ENCODE data around the gene GAB3. TPM values are rescaled to one million over a fixed set of nuclear protein-coding genes. Genes with fewer than 3 reads are reported as not detected.
"Not testable (repeated sequence)": the region's sequence is repeated elsewhere in the genome, so short reads cannot be mapped to it uniquely, and the experiment has no call there.

Gene GAB3
- total and polyA plus RNA-seq, 9 donors: 3.2 to 6.7 (median 5.2) TPM

DNA sequence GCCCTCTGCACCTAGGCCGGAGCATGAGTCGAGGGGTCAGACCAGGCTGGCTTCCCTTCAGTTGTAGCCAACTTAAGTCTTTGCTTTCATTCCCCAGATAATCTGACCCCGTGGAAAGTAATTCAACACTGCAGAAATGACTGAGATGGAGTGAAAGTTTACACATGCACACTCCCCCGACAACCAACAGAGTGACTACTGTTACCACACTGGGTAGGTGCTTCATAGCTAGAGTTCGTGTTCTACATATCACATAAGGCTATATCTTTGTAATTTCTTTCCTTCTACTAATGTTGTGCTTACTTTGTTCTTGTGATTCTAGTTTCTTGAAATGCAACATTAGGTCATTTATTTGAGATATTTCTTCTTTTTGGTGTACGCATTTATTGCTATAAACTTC lies 90.3 kb downstream of the GAB3 start:
- no peak overlapping the region for H3K4me3 ChIP-seq (ENCODE audit: low read length)
- peaks cover 5% of the 10 kb centered on the region for H3K9me3 ChIP-seq (replicated peaks; ENCODE audit: control insufficient read depth, low read depth, low read length)
- WGBS (ENCODE audit: insufficient coverage): 78% methylated on average over 2 of the region's 6 CpGs
- no peak overlapping the region for H3K27ac ChIP-seq (ENCODE audit: low read length)
- H3K27me3 ChIP-seq (ENCODE audit: control insufficient read depth, insufficient read depth, low read length): no peaks in the 10 kb centered on the region
- no peak for DNase-seq
- no peaks in the 10 kb centered on the region for H3K4me1 ChIP-seq (ENCODE audit: control insufficient read depth, insufficient read depth, low read length)
- no peaks in the 10 kb centered on the region for H3K36me3 ChIP-seq (ENCODE audit: control insufficient read depth, insufficient read depth, low read length)

DNA sequence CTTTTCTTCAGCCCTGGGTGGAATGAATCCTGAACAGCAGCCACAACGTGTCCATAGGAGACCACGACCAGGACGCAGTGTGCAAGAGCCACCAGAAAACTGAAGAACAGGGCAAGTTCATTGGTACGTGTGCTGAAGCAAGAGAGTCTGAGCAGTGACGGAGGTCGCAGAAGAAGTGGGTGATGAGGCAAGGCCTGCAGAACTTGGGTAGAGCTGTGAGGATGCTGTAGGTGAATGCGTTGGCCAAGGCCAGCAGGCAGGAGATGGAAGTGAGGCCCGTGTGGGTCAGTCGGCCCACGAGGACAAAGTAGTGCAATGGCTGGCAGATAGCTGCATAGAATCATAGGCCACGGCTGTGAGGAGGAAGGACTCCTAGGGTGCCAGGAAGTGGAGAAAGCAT lies 91.9 kb downstream of the GAB3 start:
- Histone ChIP-seq H3K4me3 (ENCODE audit: low read length) (no peak overlapping the region), H3K4me1 (ENCODE audit: control insufficient read depth, insufficient read depth, low read length) (no peaks in the 10 kb centered on the region), H3K9me3 (replicated peaks; ENCODE audit: control insufficient read depth, low read depth, low read length) (peaks cover 5% of the 10 kb centered on the region), H3K27ac (ENCODE audit: low read length) (no peak overlapping the region), H3K36me3 (ENCODE audit: control insufficient read depth, insufficient read depth, low read length) (no peaks in the 10 kb centered on the region), H3K27me3 (ENCODE audit: control insufficient read depth, insufficient read depth, low read length) (no peaks in the 10 kb centered on the region)
- 77% methylated on average over 11 of the region's 11 CpGs for WGBS (ENCODE audit: insufficient coverage)
- DNase-seq: no peak

DNA sequence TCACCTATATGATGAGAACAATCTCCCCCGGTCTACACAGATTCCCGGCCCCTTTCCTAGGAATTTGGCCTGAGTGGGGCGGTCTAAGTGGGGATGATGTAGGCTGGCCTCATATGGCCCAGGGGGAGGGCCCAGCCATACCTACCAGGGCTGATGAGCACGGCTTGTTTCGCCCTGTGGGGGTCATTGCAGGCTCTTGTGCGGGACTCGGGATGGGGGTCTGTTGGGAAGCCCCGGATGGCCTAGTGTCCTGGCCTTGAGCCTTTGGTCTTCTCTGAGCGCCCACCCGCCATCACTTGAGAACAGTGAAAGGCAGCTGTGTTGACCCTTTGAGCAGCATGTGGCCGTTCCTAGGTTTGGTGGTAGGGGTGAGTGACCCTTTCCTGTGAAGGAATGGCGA lies 92.7 kb downstream of the GAB3 start:
- no peaks in the 10 kb centered on the region for H3K36me3 ChIP-seq (ENCODE audit: control insufficient read depth, insufficient read depth, low read length)
- no peak overlapping the region for H3K4me3 ChIP-seq (ENCODE audit: low read length)
- H3K9me3 ChIP-seq (replicated peaks; ENCODE audit: control insufficient read depth, low read depth, low read length): peaks cover 5% of the 10 kb centered on the region
- DNase-seq: no peak
- H3K27me3 ChIP-seq (ENCODE audit: control insufficient read depth, insufficient read depth, low read length): no peaks in the 10 kb centered on the region
- H3K4me1 ChIP-seq (ENCODE audit: control insufficient read depth, insufficient read depth, low read length): no peaks in the 10 kb centered on the region
- no peak overlapping the region for H3K27ac ChIP-seq (ENCODE audit: low read length)
- WGBS (ENCODE audit: insufficient coverage): 94% methylated on average over 8 of the region's 12 CpGs

DNA sequence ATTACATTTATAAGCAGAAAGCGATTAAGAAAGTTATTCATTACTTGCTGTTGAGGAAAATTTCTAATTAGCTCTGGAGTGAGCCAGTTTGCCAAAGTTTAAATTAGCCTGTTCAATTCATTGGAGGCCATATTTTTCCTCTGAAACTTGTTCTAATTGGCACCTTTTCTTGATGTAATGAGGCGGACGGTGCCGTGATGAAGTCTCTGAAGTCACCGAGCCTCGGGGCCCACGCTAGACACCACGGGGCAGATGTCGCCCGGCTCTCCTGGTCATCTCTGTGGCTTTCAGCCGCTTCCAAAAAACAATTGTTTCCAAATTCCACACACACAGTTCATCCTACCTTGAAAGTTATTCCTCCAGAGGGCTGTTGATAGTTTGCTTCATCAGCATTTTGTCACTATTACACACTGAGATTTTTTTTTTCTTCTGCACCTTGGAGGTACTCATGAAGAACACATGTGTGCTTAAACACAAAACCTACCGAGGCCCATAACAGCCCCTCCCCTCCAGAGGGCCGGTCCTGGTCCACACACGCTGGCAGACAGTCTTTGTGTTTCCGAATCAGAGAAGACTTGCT lies 93.6 kb downstream of the GAB3 start:
- no peak for DNase-seq
- no peaks in the 10 kb centered on the region for H3K27me3 ChIP-seq (ENCODE audit: control insufficient read depth, insufficient read depth, low read length)
- peaks cover under 1% of the 10 kb centered on the region for H3K9me3 ChIP-seq (replicated peaks; ENCODE audit: control insufficient read depth, low read depth, low read length)
- H3K36me3 ChIP-seq (ENCODE audit: control insufficient read depth, insufficient read depth, low read length): no peaks in the 10 kb centered on the region
- WGBS (ENCODE audit: insufficient coverage): 85% methylated on average over 11 of the region's 15 CpGs
- no peak overlapping the region for H3K4me3 ChIP-seq (ENCODE audit: low read length)
- H3K27ac ChIP-seq (ENCODE audit: low read length): no peak overlapping the region
- no peaks in the 10 kb centered on the region for H3K4me1 ChIP-seq (ENCODE audit: control insufficient read depth, insufficient read depth, low read length)

DNA sequence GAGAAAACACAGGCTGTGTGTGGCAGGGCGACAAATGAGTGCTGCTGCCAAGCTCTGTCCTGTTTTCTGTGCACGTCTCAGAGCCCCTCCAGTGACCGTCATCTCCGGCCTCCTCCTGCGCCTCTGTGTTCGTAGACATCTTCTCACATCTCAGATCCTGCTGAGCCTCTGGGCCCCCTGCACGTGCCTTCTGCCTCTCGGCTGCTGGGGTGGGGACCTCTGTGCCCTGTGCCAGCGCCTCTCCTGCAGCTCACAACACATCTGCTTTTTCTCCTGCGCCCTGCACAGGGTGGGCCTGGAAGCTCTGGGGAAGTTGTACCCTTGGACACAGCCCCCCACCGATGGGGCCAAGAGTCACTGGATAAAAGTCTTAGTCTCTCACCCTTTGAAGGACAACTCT lies 95.1 kb downstream of the GAB3 start:
- Histone ChIP-seq H3K36me3 (ENCODE audit: control insufficient read depth, insufficient read depth, low read length) (no peaks in the 10 kb centered on the region), H3K4me3 (ENCODE audit: low read length) (no peak overlapping the region), H3K27ac (ENCODE audit: low read length) (no peak overlapping the region), H3K9me3 (replicated peaks; ENCODE audit: control insufficient read depth, low read depth, low read length) (no peaks in the 10 kb centered on the region), H3K27me3 (ENCODE audit: control insufficient read depth, insufficient read depth, low read length) (no peaks in the 10 kb centered on the region), H3K4me1 (ENCODE audit: control insufficient read depth, insufficient read depth, low read length) (no peaks in the 10 kb centered on the region)
- DNase-seq: no peak
- 87% methylated on average over 10 of the region's 11 CpGs for WGBS (ENCODE audit: insufficient coverage)

DNA sequence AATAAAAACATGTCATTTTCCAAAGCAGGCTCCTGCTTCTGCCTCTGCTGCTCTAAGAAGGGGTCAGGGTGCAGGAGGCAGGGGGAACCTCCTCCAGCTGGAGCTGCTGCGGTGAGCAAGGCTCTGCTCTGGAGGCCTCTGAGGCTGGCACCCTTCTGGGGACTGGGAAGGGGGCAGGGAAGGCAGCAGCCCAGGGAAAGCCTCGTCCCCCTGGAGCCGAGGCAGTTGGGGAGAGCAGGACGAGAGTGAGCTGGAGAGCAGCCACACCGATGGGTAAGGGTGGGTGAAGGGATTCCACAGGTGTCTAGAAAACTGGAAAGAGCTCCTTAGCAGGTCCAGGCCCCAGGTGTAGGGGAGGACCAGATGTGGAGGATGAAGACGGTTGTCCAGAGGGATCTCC lies 95.5 kb downstream of the GAB3 start:
- H3K9me3 ChIP-seq (replicated peaks; ENCODE audit: control insufficient read depth, low read depth, low read length): no peaks in the 10 kb centered on the region
- 64% methylated on average over 6 of the region's 6 CpGs for WGBS (ENCODE audit: insufficient coverage)
- no peak for DNase-seq
- H3K36me3 ChIP-seq (ENCODE audit: control insufficient read depth, insufficient read depth, low read length): no peaks in the 10 kb centered on the region
- H3K4me1 ChIP-seq (ENCODE audit: control insufficient read depth, insufficient read depth, low read length): no peaks in the 10 kb centered on the region
- no peak overlapping the region for H3K27ac ChIP-seq (ENCODE audit: low read length)
- no peaks in the 10 kb centered on the region for H3K27me3 ChIP-seq (ENCODE audit: control insufficient read depth, insufficient read depth, low read length)
- no peak overlapping the region for H3K4me3 ChIP-seq (ENCODE audit: low read length)

DNA sequence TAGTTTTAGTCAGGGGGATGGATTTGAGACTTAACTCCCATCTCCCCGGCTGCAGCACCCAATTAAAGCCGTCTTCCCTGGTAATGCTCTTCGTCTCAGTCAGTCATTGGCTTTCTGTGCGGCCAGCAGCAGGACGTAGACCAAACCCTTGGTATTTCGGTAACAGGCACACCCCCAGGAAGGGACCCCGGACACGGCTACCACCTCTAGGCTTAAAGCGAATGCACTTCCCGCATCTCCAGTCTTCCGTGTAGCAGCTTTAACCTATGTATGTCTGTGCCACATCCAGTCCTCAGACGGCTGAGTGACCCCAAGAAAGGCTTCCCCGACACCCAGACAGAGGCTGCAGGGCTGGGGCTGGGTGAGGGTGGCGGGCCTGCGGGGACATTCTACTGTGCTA lies 96.0 kb downstream of the GAB3 start:
- H3K4me1 ChIP-seq (ENCODE audit: control insufficient read depth, insufficient read depth, low read length): no peaks in the 10 kb centered on the region
- no peaks in the 10 kb centered on the region for H3K36me3 ChIP-seq (ENCODE audit: control insufficient read depth, insufficient read depth, low read length)
- DNase-seq: no peak
- no peaks in the 10 kb centered on the region for H3K27me3 ChIP-seq (ENCODE audit: control insufficient read depth, insufficient read depth, low read length)
- no peak overlapping the region for H3K27ac ChIP-seq (ENCODE audit: low read length)
- 90% methylated on average over 11 of the region's 15 CpGs for WGBS (ENCODE audit: insufficient coverage)
- H3K9me3 ChIP-seq (replicated peaks; ENCODE audit: control insufficient read depth, low read depth, low read length): no peaks in the 10 kb centered on the region
- H3K4me3 ChIP-seq (ENCODE audit: low read length): no peak overlapping the region

DNA sequence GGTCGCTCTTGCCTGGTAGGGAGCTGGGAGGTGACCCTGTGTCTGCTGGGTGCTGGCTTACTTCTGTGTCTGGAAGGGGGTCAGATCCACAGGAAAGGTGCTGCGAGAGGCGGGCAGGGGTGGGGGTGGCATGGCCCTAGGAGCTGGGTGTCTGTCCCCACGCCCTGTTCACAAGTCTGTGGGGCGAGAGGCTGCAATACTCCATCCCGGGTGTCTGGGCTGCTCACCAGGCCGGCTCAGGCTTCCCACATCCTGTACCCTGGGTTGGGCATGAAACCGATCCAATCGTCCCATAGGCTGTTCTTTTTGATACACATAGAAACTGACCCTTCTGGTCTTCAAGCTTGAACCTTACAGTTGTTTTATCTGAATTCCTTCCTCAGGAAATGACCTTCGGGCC lies 96.5 kb downstream of the GAB3 start:
- H3K9me3 ChIP-seq (replicated peaks; ENCODE audit: control insufficient read depth, low read depth, low read length): no peaks in the 10 kb centered on the region
- no peak overlapping the region for H3K27ac ChIP-seq (ENCODE audit: low read length)
- H3K27me3 ChIP-seq (ENCODE audit: control insufficient read depth, insufficient read depth, low read length): peaks cover 3% of the 10 kb centered on the region
- DNase-seq: no peak
- 83% methylated on average over 9 of the region's 10 CpGs for WGBS (ENCODE audit: insufficient coverage)
- no peak overlapping the region for H3K4me3 ChIP-seq (ENCODE audit: low read length)
- H3K36me3 ChIP-seq (ENCODE audit: control insufficient read depth, insufficient read depth, low read length): no peaks in the 10 kb centered on the region
- H3K4me1 ChIP-seq (ENCODE audit: control insufficient read depth, insufficient read depth, low read length): no peaks in the 10 kb centered on the region

DNA sequence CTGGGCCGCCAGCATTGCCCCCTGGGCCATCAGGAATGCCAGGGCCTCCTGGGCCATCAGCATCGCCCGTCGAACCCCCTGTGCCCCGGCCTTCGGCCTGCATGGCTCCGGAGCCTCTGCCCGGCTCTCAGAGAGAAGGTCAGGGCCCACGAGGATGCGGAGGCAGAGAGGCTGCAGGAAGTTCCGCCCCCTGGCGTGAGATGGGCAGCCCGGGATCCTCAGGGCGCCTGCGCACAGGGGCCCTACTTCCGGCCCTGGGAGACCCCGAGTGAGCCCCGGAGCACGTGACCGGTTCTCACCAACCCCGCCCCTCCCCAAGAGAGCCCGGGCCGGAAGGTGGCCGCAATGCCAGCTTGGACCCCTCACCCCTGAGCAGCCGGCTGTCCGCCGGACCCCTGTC lies 97.5 kb downstream of the GAB3 start, which contains the start of gene CTAG2:
CTAG2 (minus strand) TSS at position 167 of the 400 bp plus-strand sequence; CDS start at position 103, 64 bp downstream.
- H3K27ac ChIP-seq (ENCODE audit: low read length); H3K4me1 ChIP-seq (ENCODE audit: control insufficient read depth, insufficient read depth, low read length): not testable (repeated sequence)
- whole genome bisulfite sequencing (ENCODE audit: insufficient coverage): no CpG with 5 or more reads among the region's 27 CpGs

DNA sequence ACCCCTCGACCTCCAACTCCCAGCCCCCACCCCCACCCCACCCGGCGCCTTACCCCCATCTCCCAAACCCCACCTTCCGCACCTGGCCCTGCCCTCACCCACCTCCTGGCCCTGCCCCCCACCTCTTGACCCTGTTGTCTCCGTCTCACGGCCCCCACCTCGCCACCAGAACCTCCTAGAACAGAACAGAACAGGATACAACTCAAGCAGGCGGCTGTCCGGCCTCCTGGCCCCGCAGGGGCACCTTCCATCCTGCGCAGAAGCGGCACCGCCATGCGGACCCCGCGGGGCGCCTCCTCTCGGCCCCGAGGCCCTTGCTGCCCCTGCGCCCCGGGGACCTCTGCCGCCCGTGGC lies 97.9 kb downstream of the GAB3 start:
- DNase-seq: no peak
- H3K27ac ChIP-seq (ENCODE audit: low read length): no peak overlapping the region
- H3K4me3 ChIP-seq (ENCODE audit: low read length): no peak overlapping the region
- 74% methylated on average over 3 of the region's 23 CpGs for WGBS (ENCODE audit: insufficient coverage)
- peaks cover 5% of the 10 kb centered on the region for H3K27me3 ChIP-seq (ENCODE audit: control insufficient read depth, insufficient read depth, low read length)
- H3K36me3 ChIP-seq (ENCODE audit: control insufficient read depth, insufficient read depth, low read length): no peaks in the 10 kb centered on the region
- no peaks in the 10 kb centered on the region for H3K9me3 ChIP-seq (replicated peaks; ENCODE audit: control insufficient read depth, low read depth, low read length)
- no peaks in the 10 kb centered on the region for H3K4me1 ChIP-seq (ENCODE audit: control insufficient read depth, insufficient read depth, low read length)

More for the DNA sequence above, 97.5 kb downstream of the GAB3 start, which contains the start of gene CTAG2:
- H3K9me3 ChIP-seq (replicated peaks; ENCODE audit: control insufficient read depth, low read depth, low read length); H3K27me3 ChIP-seq (ENCODE audit: control insufficient read depth, insufficient read depth, low read length); H3K4me3 ChIP-seq (ENCODE audit: low read length); H3K36me3 ChIP-seq (ENCODE audit: control insufficient read depth, insufficient read depth, low read length); DNase-seq: not testable (repeated sequence)

Data from muscle of leg (tissue), 11 donors.